Peyer's patch (tissue), 4 donors: ENCODE data around the gene CNST. TPM values are rescaled to one million over a fixed set of nuclear protein-coding genes. Genes with fewer than 3 reads are reported as not detected.

ENCODE experiments used
- DNase-seq, 3 donors: peaks; one replicate each; pipeline ENCODE4 v3.0.0-alpha.2; 2017 to 2019
- H3K27ac ChIP-seq, 4 donors: fragments of 200-600 bp; sonication (generic); one replicate each; pipeline ENCODE4 v1.5.1; 2016 to 2019
- H3K27me3 ChIP-seq, 2 donors: fragments of 200-600 bp; sonication (generic); one replicate each; pipeline ENCODE4 v1.5.1; 2019
- H3K36me3 ChIP-seq, 3 donors: fragments of 200-600 bp; sonication (generic); one replicate each; pipeline ENCODE4 v1.5.1; 2016 to 2019
- H3K4me1 ChIP-seq, 4 donors: fragments of 200-600 bp; sonication (generic); one replicate each; pipeline ENCODE4 v1.5.1; 2016 to 2019
- H3K4me3 ChIP-seq, 4 donors: fragments of 200-600 bp; sonication (generic); 1 replicate in 3 of 4; 2 replicates in 1 of 4; pipeline ENCODE4 v1.5.1; 2016 to 2019; ENCODE audit warnings: mild to moderate bottlenecking in 1 of 4
- H3K9me3 ChIP-seq, 4 donors: fragments of 200-600 bp; sonication (generic); one replicate each; pipeline ENCODE4 v1.5.1; 2016 to 2019; ENCODE audit warnings: mild to moderate bottlenecking in 1 of 4
- POLR2A ChIP-seq, 2 donors: fragments of 450-650 bp; IDR thresholded peaks; one replicate each; pipeline ENCODE4 v1.5.1; 2017; ENCODE audit warnings: antibody characterized with exemption in 2 of 2, mild to moderate bottlenecking in 2 of 2, moderate library complexity in 2 of 2
- total RNA-seq, 4 donors: library from RNA; depleted of rRNA; stranded (reverse); fragments of >200 nt; gene quantifications; one replicate each; pipeline ENCODE4 v1.1.0, GENCODE V29; 2016
- TF ChIP-seq, protein P1 (sequence below), 6 experiments: fragments of 450-650 bp in 4 of 6; fragments of 200-600 bp in 2 of 6; sonication (generic) in 1 of 6; IDR thresholded peaks; one replicate each; pipeline ENCODE4 v1.5.1; 2017 to 2019; ENCODE audit warnings: antibody characterized with exemption in 6 of 6, mild to moderate bottlenecking in 3 of 6, moderate library complexity in 1 of 6

The CNST gene
- total RNA-seq, 4 donors from 2014 or later: 62.0 to 75.7 (median 69.8) TPM

DNA sequence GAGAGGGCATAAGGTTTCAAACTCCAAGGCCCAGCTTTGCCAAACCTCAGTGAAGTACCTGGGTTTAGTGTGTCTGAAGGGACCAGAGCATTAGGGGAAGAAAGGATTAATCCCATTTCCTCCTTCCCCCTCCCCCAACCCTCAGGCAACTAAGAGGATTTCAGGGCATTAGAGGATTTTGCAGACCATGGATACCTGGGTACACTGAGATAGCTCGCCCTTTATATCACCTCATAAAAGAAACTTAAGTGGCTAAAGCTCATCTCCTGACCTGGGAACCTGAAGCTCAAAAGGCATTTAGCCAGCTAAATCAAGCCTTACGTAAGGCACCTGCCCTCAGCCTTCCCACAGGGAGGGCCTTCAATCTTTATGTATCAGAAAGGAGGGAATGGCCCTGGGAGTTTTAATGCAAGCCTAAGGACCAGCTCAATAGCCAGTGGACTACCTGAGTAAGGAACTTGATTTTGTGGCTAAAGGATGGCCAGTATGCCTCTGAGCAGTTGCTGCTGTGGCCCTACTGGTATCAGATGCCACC is 32.8 kb upstream of the CNST start:
- H3K4me3 ChIP-seq: no peak overlapping the region
- no peaks in the 10 kb centered on the region for H3K27me3 ChIP-seq
- no peaks in the 10 kb centered on the region for H3K4me1 ChIP-seq
- H3K9me3 ChIP-seq: peaks cover 0 to 9% (median 2%) of the 10 kb centered on the region in 4 donors
- H3K36me3 ChIP-seq: no peaks in the 10 kb centered on the region
- TF ChIP-seq, protein P1, sequence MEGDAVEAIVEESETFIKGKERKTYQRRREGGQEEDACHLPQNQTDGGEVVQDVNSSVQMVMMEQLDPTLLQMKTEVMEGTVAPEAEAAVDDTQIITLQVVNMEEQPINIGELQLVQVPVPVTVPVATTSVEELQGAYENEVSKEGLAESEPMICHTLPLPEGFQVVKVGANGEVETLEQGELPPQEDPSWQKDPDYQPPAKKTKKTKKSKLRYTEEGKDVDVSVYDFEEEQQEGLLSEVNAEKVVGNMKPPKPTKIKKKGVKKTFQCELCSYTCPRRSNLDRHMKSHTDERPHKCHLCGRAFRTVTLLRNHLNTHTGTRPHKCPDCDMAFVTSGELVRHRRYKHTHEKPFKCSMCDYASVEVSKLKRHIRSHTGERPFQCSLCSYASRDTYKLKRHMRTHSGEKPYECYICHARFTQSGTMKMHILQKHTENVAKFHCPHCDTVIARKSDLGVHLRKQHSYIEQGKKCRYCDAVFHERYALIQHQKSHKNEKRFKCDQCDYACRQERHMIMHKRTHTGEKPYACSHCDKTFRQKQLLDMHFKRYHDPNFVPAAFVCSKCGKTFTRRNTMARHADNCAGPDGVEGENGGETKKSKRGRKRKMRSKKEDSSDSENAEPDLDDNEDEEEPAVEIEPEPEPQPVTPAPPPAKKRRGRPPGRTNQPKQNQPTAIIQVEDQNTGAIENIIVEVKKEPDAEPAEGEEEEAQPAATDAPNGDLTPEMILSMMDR (IDR thresholded peaks at IDR 0.05): no peak
- TF ChIP-seq POLR2A (IDR thresholded peaks at IDR 0.05): no peak
- no peak for DNase-seq
- H3K27ac ChIP-seq: no peak overlapping the region

DNA sequence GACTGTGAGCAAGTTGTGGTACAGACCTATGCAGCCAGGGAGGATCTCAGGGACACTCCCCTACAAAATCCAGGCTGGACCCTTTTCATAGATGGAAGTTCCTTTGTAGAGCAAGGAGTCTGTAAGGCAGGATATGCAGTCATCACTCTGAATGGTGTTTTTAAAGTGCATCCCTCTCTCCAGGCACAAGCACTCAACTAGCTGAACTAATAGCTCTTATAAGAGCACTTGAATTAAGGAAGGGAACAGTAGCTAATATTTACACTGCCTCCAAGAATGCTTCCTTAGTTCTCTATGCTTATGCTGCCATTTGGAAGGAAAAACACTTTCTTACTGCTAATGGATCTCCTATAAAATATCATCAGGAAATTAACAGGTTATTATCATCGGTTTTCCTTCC is 32.1 kb upstream of the CNST start:
- no peak for DNase-seq
- Histone ChIP-seq H3K27ac (no peak overlapping the region), H3K9me3 (peaks cover 0 to 9% (median 2%) of the 10 kb centered on the region in 4 donors), H3K36me3 (no peaks in the 10 kb centered on the region), H3K4me3 (no peak overlapping the region), H3K27me3 (no peaks in the 10 kb centered on the region), H3K4me1 (no peaks in the 10 kb centered on the region)
- TF ChIP-seq, protein P1 (IDR thresholded peaks at IDR 0.05): no peak
- no peak for TF ChIP-seq POLR2A (IDR thresholded peaks at IDR 0.05)

DNA sequence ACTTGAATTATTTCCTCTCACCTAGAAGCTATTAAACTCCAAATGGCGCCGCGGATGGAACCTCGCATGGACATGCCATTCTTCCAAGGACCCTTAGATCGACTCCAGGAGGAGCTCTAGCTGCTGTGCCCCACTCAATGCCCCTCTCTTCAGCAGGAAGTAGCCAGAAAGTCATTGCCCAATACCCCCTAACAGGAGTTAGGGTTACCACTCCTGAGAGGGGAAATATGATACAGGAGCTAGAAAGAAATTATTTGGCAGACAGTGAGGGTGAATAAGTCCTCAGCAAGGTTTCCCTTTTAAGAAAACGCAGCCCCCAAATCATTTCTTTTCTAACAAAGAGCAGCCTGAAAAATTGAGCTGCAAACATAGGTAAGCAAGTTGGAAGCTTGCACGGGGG is 28.8 kb upstream of the CNST start:
- TF ChIP-seq, protein P1 (IDR thresholded peaks at IDR 0.05): no peak
- no peak for TF ChIP-seq POLR2A (IDR thresholded peaks at IDR 0.05)
- Histone ChIP-seq H3K4me3 (no peak overlapping the region), H3K27me3 (no peaks in the 10 kb centered on the region), H3K36me3 (peaks cover 0 to 24% (median 0%) of the 10 kb centered on the region in 3 donors), H3K4me1 (no peaks in the 10 kb centered on the region), H3K27ac (no peak overlapping the region), H3K9me3 (no peaks in the 10 kb centered on the region)
- no peak for DNase-seq

DNA sequence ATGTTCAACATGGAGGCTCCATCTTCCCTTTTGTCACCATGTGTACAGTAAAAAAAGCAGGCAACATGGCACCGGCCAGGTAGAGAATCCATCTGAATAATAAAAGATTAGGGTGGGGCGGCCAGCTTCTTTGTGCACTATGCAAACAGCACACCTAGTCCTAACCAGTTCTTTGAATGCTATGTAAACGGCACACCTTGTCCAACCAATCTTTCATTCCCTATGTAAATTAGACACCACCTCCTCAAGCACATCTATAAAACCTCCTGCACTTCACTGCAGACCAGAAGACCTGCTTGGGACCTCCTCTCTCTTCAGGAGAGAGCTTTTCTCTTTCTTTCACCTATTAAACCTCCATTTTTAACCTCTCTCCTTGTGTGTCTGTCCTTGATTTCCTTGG is 28.4 kb upstream of the CNST start:
- H3K9me3 ChIP-seq: no peaks in the 10 kb centered on the region
- no peaks in the 10 kb centered on the region for H3K27me3 ChIP-seq
- no peak for TF ChIP-seq POLR2A (IDR thresholded peaks at IDR 0.05)
- TF ChIP-seq, protein P1 (IDR thresholded peaks at IDR 0.05): no peak
- H3K4me3 ChIP-seq: no peak overlapping the region
- no peak overlapping the region for H3K27ac ChIP-seq
- no peak for DNase-seq
- H3K4me1 ChIP-seq: no peaks in the 10 kb centered on the region
- H3K36me3 ChIP-seq: peaks cover 0 to 27% (median 0%) of the 10 kb centered on the region in 3 donors

DNA sequence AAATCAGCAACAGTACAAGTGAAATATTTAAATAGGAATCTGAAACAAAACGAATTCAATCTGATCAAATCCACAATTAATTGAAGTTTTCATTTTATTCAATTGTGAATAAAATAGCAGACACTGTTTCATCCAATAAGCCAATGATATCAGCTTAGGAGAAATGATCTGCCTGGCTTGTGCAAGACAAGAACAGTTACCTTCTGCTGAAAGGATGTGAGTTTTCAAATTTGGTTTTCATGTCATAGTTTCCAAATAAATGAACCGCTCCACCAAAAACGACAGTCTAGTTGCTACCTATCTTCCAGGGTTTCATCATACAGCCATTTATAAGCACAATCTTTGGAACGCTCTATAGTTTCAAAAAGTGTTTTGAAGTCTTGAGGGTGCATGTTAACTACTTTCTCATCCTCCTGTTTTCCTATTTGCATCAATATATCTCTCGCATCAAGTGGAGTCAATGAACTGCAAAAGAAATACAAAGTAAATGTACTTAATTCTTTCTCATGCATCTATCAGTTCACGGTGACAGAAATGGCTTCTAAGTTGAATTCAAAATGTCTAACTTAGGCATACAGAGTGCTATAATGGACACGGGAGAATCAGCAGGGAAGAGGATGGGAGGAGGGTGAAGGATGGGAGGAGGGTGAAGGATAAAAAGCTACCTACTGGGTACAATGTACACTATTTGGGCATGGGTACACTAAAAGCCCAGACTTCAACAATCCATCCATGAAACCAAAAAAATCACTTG is 25.3 kb upstream of the CNST start:
- DNase-seq: no peak
- Histone ChIP-seq H3K36me3 (peaks cover 0 to 50% (median 0%) of the 10 kb centered on the region in 3 donors), H3K4me3 (no peak overlapping the region)

More for the DNA sequence above, 25.3 kb upstream of the CNST start:
- H3K9me3 ChIP-seq: no peaks in the 10 kb centered on the region
- H3K27me3 ChIP-seq: no peaks in the 10 kb centered on the region
- no peaks in the 10 kb centered on the region for H3K4me1 ChIP-seq
- no peak for TF ChIP-seq POLR2A (IDR thresholded peaks at IDR 0.05)
- TF ChIP-seq, protein P1 (IDR thresholded peaks at IDR 0.05): no peak
- H3K27ac ChIP-seq: no peak overlapping the region
